ENCODE results near the gene CLCNKA. TPM values are rescaled to one million over a fixed set of nuclear protein-coding genes. Genes with fewer than 3 reads are reported as not detected.

The CLCNKA gene
- total and polyA plus RNA-seq, 4 donors: not detected

DNA sequence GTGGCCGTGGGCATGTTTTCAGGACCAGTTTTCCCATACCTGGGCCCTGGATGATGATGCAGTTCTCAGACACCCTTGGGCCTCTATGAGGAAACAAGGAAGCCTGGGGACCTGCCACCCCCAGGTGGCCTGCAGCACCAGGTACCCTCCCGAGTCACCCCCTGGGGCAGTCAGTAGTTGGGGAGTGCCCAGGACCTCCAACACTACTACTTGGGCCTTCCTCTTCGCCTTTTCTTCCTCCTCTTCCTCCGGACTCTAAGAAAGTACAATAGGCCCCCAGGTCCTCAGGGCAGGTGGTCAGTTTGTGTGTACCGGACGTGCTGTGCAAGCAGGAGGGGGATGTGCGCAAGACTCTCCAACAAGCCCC, 29.7 kb upstream of the CLCNKA start:
- Histone ChIP-seq H3K4me1 (ENCODE audit: control insufficient read depth in 4 of 4, insufficient read depth in 4 of 4, low read length in 3 of 4) (no peaks in the 10 kb centered on the region), H3K36me3 (ENCODE audit: control insufficient read depth in 4 of 4, insufficient read depth in 3 of 4, low read depth in 1 of 4, low read length in 3 of 4) (no peaks in the 10 kb centered on the region), H3K9me3 (ENCODE audit: control insufficient read depth in 4 of 4, low read length in 3 of 4) (no peaks in the 10 kb centered on the region), H3K27me3 (ENCODE audit: control insufficient read depth in 4 of 4, insufficient read depth in 4 of 4, low read length in 3 of 4) (no peaks in the 10 kb centered on the region), H3K9ac (ENCODE audit: low read depth in 1 of 2, low read length in 2 of 2) (no peak overlapping the region), H3K27ac (ENCODE audit: low read depth in 1 of 2, low read length in 2 of 2) (no peak overlapping the region), H3K4me3 (ENCODE audit: low read depth in 1 of 3, low read length in 3 of 3) (no peak overlapping the region)
- TF ChIP-seq HNF4G (IDR thresholded peaks at IDR 0.05) (no peak), HNF4A (conservative IDR thresholded peaks at IDR 0.05) (no peak), EGR1 (IDR thresholded peaks at IDR 0.05; ENCODE audit: low read depth in 2 of 2) (no peak), RAD21 (IDR thresholded peaks at IDR 0.05) (no peak)
- TF ChIP-seq, protein P1, sequence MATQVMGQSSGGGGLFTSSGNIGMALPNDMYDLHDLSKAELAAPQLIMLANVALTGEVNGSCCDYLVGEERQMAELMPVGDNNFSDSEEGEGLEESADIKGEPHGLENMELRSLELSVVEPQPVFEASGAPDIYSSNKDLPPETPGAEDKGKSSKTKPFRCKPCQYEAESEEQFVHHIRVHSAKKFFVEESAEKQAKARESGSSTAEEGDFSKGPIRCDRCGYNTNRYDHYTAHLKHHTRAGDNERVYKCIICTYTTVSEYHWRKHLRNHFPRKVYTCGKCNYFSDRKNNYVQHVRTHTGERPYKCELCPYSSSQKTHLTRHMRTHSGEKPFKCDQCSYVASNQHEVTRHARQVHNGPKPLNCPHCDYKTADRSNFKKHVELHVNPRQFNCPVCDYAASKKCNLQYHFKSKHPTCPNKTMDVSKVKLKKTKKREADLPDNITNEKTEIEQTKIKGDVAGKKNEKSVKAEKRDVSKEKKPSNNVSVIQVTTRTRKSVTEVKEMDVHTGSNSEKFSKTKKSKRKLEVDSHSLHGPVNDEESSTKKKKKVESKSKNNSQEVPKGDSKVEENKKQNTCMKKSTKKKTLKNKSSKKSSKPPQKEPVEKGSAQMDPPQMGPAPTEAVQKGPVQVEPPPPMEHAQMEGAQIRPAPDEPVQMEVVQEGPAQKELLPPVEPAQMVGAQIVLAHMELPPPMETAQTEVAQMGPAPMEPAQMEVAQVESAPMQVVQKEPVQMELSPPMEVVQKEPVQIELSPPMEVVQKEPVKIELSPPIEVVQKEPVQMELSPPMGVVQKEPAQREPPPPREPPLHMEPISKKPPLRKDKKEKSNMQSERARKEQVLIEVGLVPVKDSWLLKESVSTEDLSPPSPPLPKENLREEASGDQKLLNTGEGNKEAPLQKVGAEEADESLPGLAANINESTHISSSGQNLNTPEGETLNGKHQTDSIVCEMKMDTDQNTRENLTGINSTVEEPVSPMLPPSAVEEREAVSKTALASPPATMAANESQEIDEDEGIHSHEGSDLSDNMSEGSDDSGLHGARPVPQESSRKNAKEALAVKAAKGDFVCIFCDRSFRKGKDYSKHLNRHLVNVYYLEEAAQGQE (IDR thresholded peaks at IDR 0.05): no peak
- TF ChIP-seq, protein P2, sequence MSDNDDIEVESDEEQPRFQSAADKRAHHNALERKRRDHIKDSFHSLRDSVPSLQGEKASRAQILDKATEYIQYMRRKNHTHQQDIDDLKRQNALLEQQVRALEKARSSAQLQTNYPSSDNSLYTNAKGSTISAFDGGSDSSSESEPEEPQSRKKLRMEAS (IDR thresholded peaks at IDR 0.05): no peak
- WGBS: 95% methylated on average over 7 of the region's 7 CpGs
- DNase-seq (ENCODE audit: low spot score): no peak

DNA sequence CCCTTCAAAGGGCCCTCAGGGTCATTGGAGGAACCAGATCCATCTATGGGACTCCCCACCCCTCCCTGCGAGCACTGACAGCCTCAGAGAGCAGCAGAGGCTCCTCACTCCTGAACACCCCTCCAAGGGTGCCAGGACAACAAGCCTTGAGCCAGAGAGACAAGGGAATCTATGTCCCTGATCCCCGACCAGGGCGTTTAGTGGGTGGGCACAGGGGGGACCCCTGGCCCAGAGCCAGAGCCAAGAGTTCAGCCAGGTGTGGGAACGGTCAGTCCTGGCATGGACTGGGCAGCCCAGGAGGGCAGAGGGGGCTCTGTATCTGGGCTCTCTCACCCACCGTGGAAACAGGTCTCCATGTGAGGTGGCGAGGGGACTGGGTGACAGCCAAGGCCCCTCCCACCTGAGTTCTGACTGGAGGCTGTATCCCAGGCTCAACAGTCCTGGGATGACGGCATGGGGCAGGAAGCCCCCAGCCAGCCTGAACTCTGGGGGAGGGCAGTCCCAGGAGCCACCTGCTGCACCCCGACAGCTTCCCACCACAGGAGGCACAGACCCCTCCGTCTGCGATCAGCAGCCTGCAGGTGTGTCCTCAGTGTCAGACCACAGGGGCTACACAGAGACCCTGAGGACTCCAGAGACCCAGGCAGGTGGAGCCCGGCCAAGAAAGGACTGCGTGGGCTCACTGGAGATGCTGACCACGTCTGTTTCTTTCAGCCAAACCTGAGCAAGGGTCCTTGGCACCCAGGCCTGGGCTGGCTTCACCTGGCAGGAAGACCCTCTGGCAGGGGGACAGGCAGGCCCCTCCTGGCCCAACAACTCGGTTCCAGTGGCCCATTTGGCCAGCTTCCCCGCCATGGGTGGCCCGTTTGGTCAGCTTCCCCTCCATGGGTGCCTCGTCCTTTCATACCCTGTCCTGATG, 29.0 kb upstream of the CLCNKA start:
- Histone ChIP-seq H3K4me1 (ENCODE audit: control insufficient read depth in 4 of 4, insufficient read depth in 4 of 4, low read length in 3 of 4) (no peaks in the 10 kb centered on the region), H3K36me3 (ENCODE audit: control insufficient read depth in 4 of 4, insufficient read depth in 3 of 4, low read depth in 1 of 4, low read length in 3 of 4) (no peaks in the 10 kb centered on the region), H3K9ac (ENCODE audit: low read depth in 1 of 2, low read length in 2 of 2) (no peak overlapping the region), H3K4me3 (ENCODE audit: low read depth in 1 of 3, low read length in 3 of 3) (no peak overlapping the region), H3K27ac (ENCODE audit: low read depth in 1 of 2, low read length in 2 of 2) (no peak overlapping the region), H3K27me3 (ENCODE audit: control insufficient read depth in 4 of 4, insufficient read depth in 4 of 4, low read length in 3 of 4) (no peaks in the 10 kb centered on the region), H3K9me3 (ENCODE audit: control insufficient read depth in 4 of 4, low read length in 3 of 4) (no peaks in the 10 kb centered on the region)
- DNase-seq (ENCODE audit: low spot score): no peak
- 87% methylated on average over 17 of the region's 17 CpGs for WGBS
- TF ChIP-seq, protein P3, sequence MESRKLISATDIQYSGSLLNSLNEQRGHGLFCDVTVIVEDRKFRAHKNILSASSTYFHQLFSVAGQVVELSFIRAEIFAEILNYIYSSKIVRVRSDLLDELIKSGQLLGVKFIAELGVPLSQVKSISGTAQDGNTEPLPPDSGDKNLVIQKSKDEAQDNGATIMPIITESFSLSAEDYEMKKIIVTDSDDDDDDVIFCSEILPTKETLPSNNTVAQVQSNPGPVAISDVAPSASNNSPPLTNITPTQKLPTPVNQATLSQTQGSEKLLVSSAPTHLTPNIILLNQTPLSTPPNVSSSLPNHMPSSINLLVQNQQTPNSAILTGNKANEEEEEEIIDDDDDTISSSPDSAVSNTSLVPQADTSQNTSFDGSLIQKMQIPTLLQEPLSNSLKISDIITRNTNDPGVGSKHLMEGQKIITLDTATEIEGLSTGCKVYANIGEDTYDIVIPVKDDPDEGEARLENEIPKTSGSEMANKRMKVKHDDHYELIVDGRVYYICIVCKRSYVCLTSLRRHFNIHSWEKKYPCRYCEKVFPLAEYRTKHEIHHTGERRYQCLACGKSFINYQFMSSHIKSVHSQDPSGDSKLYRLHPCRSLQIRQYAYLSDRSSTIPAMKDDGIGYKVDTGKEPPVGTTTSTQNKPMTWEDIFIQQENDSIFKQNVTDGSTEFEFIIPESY (IDR thresholded peaks at IDR 0.05): no peak
- TF ChIP-seq YY1 (IDR thresholded peaks at IDR 0.05) (no peak), TAF1 (conservative IDR thresholded peaks at IDR 0.05) (no peak), RXRA (IDR thresholded peaks at IDR 0.05) (no peak), FOXA1 (IDR thresholded peaks at IDR 0.05) (no peak), HNF4A (conservative IDR thresholded peaks at IDR 0.05) (no peak), JUND (IDR thresholded peaks at IDR 0.05) (no peak), NR2F2 (IDR thresholded peaks at IDR 0.05) (no peak)
- TF ChIP-seq, protein P4, sequence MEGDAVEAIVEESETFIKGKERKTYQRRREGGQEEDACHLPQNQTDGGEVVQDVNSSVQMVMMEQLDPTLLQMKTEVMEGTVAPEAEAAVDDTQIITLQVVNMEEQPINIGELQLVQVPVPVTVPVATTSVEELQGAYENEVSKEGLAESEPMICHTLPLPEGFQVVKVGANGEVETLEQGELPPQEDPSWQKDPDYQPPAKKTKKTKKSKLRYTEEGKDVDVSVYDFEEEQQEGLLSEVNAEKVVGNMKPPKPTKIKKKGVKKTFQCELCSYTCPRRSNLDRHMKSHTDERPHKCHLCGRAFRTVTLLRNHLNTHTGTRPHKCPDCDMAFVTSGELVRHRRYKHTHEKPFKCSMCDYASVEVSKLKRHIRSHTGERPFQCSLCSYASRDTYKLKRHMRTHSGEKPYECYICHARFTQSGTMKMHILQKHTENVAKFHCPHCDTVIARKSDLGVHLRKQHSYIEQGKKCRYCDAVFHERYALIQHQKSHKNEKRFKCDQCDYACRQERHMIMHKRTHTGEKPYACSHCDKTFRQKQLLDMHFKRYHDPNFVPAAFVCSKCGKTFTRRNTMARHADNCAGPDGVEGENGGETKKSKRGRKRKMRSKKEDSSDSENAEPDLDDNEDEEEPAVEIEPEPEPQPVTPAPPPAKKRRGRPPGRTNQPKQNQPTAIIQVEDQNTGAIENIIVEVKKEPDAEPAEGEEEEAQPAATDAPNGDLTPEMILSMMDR (IDR thresholded peaks at IDR 0.05; ENCODE audit: low read depth, low read length, missing input control): no peak
